ENCODE data around the gene PTPRS.

PTPRS gene

DNA sequence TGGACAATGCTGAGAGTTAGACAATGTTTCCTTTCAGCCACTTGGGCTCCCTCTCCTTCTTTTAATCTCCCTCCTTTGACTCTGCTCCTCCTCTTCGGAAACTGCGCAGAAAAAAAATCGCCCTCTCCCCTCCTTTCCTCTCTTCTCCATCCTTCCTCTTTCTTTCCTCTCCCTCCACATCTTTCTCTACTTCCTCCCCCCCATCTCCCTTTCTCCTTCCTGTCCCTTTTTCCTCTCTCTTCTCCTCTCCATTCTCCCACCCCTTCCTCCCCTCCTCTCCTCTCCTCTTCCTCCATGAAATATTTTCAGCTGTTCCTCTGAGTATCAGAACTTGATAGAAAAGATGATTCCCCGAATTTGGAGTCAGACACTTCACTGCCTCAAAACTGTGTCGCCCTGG lies 15.1 kb upstream of the PTPRS start:
- DNase-seq (ENCODE audit: low spot score) = no peak
- TF ChIP-seq, protein P1, sequence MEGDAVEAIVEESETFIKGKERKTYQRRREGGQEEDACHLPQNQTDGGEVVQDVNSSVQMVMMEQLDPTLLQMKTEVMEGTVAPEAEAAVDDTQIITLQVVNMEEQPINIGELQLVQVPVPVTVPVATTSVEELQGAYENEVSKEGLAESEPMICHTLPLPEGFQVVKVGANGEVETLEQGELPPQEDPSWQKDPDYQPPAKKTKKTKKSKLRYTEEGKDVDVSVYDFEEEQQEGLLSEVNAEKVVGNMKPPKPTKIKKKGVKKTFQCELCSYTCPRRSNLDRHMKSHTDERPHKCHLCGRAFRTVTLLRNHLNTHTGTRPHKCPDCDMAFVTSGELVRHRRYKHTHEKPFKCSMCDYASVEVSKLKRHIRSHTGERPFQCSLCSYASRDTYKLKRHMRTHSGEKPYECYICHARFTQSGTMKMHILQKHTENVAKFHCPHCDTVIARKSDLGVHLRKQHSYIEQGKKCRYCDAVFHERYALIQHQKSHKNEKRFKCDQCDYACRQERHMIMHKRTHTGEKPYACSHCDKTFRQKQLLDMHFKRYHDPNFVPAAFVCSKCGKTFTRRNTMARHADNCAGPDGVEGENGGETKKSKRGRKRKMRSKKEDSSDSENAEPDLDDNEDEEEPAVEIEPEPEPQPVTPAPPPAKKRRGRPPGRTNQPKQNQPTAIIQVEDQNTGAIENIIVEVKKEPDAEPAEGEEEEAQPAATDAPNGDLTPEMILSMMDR (IDR thresholded peaks at IDR 0.05; ENCODE audit: borderline replicate concordance, control extremely low read depth, extremely low read depth, insufficient read depth, missing control alignments) = no peak
- in situ Hi-C loops (cut with MboI; ENCODE audit: low sequenced_read_pairs, unreplicated experiment) = no loop called here

DNA sequence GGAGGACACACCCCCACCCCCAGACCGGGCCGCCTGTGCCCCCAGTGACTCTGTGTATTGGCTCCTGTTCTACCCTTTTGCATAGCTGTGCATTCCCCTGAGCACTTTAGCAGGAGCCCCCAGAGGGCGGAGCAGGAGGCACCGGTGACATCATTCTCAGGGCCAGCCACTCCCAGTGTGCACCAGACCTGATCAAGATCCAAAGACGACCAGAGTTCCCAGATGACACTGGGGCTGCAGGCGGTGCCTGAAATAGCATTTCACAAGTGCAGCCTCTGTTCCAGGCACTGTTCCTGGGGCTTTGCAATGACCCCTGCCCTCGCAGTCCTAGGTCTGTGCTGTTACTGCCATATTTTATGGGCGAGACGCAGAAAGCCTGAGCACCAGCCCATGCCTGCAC lies 14.5 kb upstream of the PTPRS start:
- TF ChIP-seq, protein P1 (IDR thresholded peaks at IDR 0.05; ENCODE audit: borderline replicate concordance, control extremely low read depth, extremely low read depth, insufficient read depth, missing control alignments) = no peak
- in situ Hi-C loops (cut with MboI; ENCODE audit: low sequenced_read_pairs, unreplicated experiment) = no loop called here
- DNase-seq (ENCODE audit: low spot score) = no peak

DNA sequence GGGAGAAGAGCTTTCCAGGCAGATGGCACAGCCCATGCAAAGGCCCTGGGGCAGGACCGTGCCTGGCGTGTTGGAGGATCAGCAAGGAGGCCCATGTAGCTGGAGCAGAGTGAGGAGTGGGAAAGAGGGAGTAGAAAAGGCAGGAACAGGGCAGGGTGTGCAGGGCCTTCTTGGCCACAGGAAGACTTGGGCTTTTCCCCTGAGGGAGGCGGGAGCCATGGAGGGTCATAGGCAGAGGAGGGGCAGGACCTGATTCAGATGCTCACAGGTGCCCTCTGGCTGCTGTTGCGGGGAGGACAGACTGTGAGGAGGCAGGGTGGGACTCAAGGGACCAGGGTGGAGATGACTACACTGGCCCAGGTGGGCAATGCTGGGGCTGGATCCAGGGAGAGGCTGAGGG lies 13.8 kb upstream of the PTPRS start:
- in situ Hi-C loops (cut with MboI; ENCODE audit: low sequenced_read_pairs, unreplicated experiment) = no loop called here
- DNase-seq (ENCODE audit: low spot score) = peak; percentile 67
- TF ChIP-seq, protein P1 (IDR thresholded peaks at IDR 0.05; ENCODE audit: borderline replicate concordance, control extremely low read depth, extremely low read depth, insufficient read depth, missing control alignments) = no peak

DNA sequence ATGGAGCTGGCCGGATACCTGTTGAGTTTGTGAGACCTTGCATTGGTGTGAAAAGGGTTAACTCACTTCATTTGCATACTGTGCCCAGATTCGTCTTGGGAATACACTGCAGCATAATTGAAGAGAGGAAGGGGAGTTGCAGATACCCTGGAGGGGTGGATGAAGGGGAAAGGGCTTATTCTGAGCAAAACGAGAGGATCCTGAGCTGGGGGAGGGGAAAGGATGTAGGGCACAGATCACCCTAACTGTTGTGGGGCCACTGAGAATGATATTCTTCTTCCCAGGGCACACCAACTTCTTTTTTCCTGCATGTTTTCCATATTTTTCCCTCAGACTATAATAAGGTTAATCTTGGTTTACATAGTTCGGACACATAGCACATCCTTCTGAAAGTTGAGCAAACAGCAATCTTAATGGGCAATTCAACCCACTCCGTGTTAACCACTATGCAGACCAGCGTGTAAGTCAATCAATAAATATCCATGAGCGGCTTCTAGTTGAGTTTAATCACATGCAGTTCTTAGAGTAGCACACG lies 11.7 kb upstream of the PTPRS start:
- no peak for DNase-seq (ENCODE audit: low spot score)
- in situ Hi-C loops (cut with MboI; ENCODE audit: low sequenced_read_pairs, unreplicated experiment) = no loop called here
- TF ChIP-seq, protein P1 (IDR thresholded peaks at IDR 0.05; ENCODE audit: borderline replicate concordance, control extremely low read depth, extremely low read depth, insufficient read depth, missing control alignments) = no peak

DNA sequence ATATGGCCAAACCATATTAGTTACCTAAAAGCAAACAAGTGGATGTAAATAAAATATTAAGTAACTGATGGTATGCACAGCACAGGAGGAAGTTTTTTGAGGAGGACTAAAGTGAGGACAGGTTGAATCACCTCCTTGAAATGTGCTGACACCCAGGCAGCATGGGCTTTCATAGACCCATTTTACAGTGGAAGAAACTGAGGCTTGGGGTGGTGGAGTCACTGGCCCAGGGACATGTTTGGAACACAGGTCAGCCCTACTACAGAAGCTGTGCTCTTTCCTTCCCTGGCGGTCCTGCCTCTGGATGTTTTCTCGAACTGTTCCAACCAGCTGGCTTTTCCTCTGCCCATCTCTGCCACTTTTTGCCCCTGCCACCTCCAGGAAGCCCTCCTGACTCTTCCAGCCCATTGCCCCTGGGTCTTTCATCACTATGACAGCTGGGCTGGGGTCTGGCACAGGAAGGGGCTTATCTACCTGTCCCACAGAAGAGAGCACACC lies 11.2 kb upstream of the PTPRS start:
- TF ChIP-seq, protein P1 (IDR thresholded peaks at IDR 0.05; ENCODE audit: borderline replicate concordance, control extremely low read depth, extremely low read depth, insufficient read depth, missing control alignments) = no peak
- in situ Hi-C loops (cut with MboI; ENCODE audit: low sequenced_read_pairs, unreplicated experiment) = no loop called here

DNA sequence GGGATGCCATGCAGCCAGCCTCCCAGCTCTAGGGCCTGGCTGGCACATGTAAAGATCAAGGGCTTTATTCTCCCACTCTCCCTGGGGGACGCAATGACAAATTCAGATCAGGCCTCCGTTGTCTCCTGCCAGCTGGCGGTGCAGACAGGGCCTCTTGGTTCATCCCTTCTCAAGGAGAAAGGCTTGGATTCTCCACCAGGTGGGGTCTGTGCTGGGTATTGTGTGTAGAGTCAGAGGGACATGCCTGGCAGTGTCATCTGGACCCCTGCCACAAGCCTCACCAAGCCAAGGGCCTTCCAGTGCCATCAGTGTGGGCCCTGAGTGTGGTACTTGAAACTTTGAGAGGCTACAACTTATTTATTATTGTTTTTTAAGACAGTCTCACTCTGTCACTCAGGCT lies 8.4 kb upstream of the PTPRS start:
- no peak for DNase-seq (ENCODE audit: low spot score)
- TF ChIP-seq, protein P1 (IDR thresholded peaks at IDR 0.05; ENCODE audit: borderline replicate concordance, control extremely low read depth, extremely low read depth, insufficient read depth, missing control alignments) = no peak

More for the DNA sequence above, 11.2 kb upstream of the PTPRS start:
- DNase-seq (ENCODE audit: low spot score) = no peak

More for the DNA sequence above, 8.4 kb upstream of the PTPRS start:
- in situ Hi-C loops (cut with MboI; ENCODE audit: low sequenced_read_pairs, unreplicated experiment) = no loop called here
